Epithelial cell of esophagus (primary cell): ENCODE measurements around the gene IL4R.

Experiments used
- DNase-seq: peaks from one replicate; pipeline ENCODE4 v3.0.0; 2010; ENCODE audit warnings: low read depth
- H3K4me3 ChIP-seq: 2 replicates; pipeline ENCODE4 v1.5.1; 2011; ENCODE audit warnings: mild to moderate bottlenecking, low read length, control low read depth
- CTCF ChIP-seq: IDR thresholded peaks from 2 replicates; pipeline ENCODE4 v1.5.1; 2011; ENCODE audit warnings: low read depth, mild to moderate bottlenecking, low read length, control low read depth, inconsistent platforms; ENCODE audit not compliant: insufficient read depth; ENCODE audit errors: missing control alignments

IL4R gene

GRCh38 chr16:27361987-27362386 is 48.2 kb downstream of the IL4R start:
- no peak for TF ChIP-seq CTCF
- DNase-seq: no peak
- H3K4me3 ChIP-seq: no peak overlapping the region

GRCh38 chr16:27362570-27363245 is 48.9 kb downstream of the IL4R start:
- TF ChIP-seq CTCF: no peak
- DNase-seq: no peak
- no peak overlapping the region for H3K4me3 ChIP-seq

- H3K4me3 ChIP-seq: no peak overlapping the region
- TF ChIP-seq CTCF: no peak
- DNase-seq: no peak
These were observed 49.5 kb downstream of the IL4R start for GRCh38 chr16:27363246-27363632.

- no peak for TF ChIP-seq CTCF
- peak; percentile 46 for DNase-seq
- H3K4me3 ChIP-seq: no peak overlapping the region
These were observed 50.0 kb downstream of the IL4R start for GRCh38 chr16:27363797-27364196.

GRCh38 chr16:27364493-27365141 is 50.8 kb downstream of the IL4R start:
- DNase-seq: peak; percentile 88
- H3K4me3 ChIP-seq: no peak overlapping the region
- no peak for TF ChIP-seq CTCF

GRCh38 chr16:27365142-27366089 is 51.6 kb downstream of the IL4R start:
- no peak for TF ChIP-seq CTCF
- no peak overlapping the region for H3K4me3 ChIP-seq
- DNase-seq: peak; percentile 95
